IPS-20b (cell line): Measurements from ENCODE around the gene PKIB.
"Not testable (repeated sequence)": the region's sequence is repeated elsewhere in the genome, so short reads cannot be mapped to it uniquely, and the experiment has no call there.

Experiments used
- H3K27ac ChIP-seq: one replicate; pipeline ENCODE4 v1.5.1; 2013; ENCODE audit warnings: low read length
- H3K27me3 ChIP-seq: 2 replicates; pipeline ENCODE4 v1.6.1; 2013; ENCODE audit warnings: mild to moderate bottlenecking, low read length, inconsistent platforms; ENCODE audit not compliant: insufficient read depth
- H3K36me3 ChIP-seq: 2 replicates; pipeline ENCODE4 v1.6.1; 2013; ENCODE audit warnings: low read depth, mild to moderate bottlenecking, inconsistent platforms, low read length, moderate library complexity; ENCODE audit not compliant: insufficient read depth
- H3K4me1 ChIP-seq: 2 replicates; pipeline ENCODE4 v1.6.1; 2013; ENCODE audit warnings: mild to moderate bottlenecking, control low read depth, inconsistent platforms, low read length, moderate library complexity; ENCODE audit not compliant: insufficient read depth
- H3K4me3 ChIP-seq: 2 replicates; pipeline ENCODE4 v1.5.1; 2013; ENCODE audit warnings: mild to moderate bottlenecking, low read length, inconsistent platforms
- H3K9ac ChIP-seq: 2 replicates; pipeline ENCODE4 v1.6.1; 2013; ENCODE audit warnings: low read depth, mild to moderate bottlenecking, inconsistent platforms, low read length, moderate library complexity
- H3K9me3 ChIP-seq: 2 replicates; pipeline ENCODE4 v1.6.1; 2013; ENCODE audit warnings: mild to moderate bottlenecking, low read depth, low read length, inconsistent platforms; ENCODE audit not compliant: insufficient read depth

Gene PKIB

DNA sequence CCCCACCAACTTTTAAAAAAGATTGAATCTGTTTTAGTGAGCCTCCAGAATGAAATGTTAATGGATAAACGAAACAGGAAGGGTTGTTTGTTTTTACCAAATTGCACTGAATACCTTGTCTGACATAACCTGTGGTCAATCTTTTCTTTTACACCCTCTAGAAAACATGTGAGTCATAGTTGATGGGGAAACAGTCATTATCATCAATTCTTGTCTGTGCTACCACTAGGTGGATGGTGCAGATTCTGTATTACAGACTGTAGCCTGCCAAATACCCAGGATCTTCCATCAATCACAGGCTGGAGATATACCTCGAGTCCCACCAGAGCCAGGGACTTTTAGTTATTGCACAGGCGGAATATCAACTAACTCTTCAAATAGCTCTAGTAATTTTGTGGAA, 29.5 kb upstream of the PKIB start:
- Histone ChIP-seq H3K9ac (no peak overlapping the region), H3K27me3 (no peaks in the 10 kb centered on the region), H3K4me3 (no peak overlapping the region), H3K36me3 (no peaks in the 10 kb centered on the region), H3K27ac (no peak overlapping the region), H3K4me1 (no peaks in the 10 kb centered on the region), H3K9me3 (peaks cover 2% of the 10 kb centered on the region; the same call in 1 of the 2 replicates)

- Histone ChIP-seq H3K9me3 (no peaks in the 10 kb centered on the region), H3K27me3 (no peaks in the 10 kb centered on the region), H3K9ac (no peak overlapping the region), H3K27ac (no peak overlapping the region), H3K4me1 (no peaks in the 10 kb centered on the region), H3K36me3 (no peaks in the 10 kb centered on the region), H3K4me3 (no peak overlapping the region)
Observed at GRCh38 chr6:122589115-122589514, 21.1 kb upstream of the PKIB start.

DNA sequence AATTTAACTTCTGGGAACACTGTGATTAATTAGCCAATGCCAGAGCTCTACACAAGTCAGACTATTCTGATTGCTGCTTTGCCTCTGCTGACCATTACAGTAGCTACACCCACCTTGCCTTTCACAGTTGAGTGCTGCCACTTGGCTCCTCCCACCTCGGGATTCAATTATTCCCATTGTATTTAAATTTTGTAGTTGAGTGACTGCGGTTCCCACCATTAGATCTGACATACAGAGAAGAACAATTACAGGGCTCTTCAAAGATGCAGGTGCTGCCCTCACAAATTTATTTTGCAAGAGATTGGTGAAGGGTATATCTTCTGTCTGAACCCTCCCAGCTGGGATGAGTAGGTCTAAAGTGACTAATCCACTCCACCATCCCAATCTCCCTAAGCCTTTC, 11.9 kb upstream of the PKIB start:
- H3K27ac ChIP-seq, H3K9ac ChIP-seq, H3K4me1 ChIP-seq, H3K4me3 ChIP-seq, H3K27me3 ChIP-seq, H3K36me3 ChIP-seq, H3K9me3 ChIP-seq: not testable (repeated sequence)

GRCh38 chr6:122604676-122605075, 5.5 kb upstream of the PKIB start:
- Histone ChIP-seq H3K4me3 (no peak overlapping the region), H3K9me3 (no peaks in the 10 kb centered on the region), H3K9ac (no peak overlapping the region), H3K36me3 (no peaks in the 10 kb centered on the region), H3K27ac (no peak overlapping the region), H3K4me1 (no peaks in the 10 kb centered on the region; the same call in 1 of the 2 replicates), H3K27me3 (peaks cover 23% of the 10 kb centered on the region)

- no peaks in the 10 kb centered on the region; the same call in 1 of the 2 replicates for H3K4me1 ChIP-seq
- peak overlapping the region; percentile 68 for H3K4me3 ChIP-seq
- no peaks in the 10 kb centered on the region for H3K9me3 ChIP-seq
- H3K27me3 ChIP-seq, result peaks cover 61% of the 10 kb centered on the region
- H3K27ac ChIP-seq, result no peak overlapping the region
- peak overlapping the region; percentile 43; the same call in 1 of the 2 replicates for H3K9ac ChIP-seq
- H3K36me3 ChIP-seq, result no peaks in the 10 kb centered on the region
Observed at GRCh38 chr6:122610690-122611455, 668 bp downstream of the PKIB start.

DNA sequence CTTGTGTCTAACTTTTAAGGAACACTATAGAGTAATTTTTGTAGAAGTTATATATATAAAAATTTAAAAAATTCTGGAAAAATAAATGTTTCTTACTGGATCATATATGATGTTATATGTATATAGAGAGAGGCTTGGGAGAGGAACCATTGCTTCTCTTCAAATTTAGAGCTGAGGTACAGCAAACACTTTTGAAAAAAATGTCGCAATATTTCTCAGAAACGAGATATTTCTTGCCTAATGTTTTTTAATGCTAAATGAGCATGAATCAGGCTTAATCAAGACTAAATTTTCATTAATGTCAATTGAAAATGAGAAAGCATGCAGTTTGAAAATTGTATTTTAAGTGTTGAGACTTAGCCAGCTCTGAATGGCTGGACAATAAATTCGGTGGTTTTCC, 2.6 kb downstream of the PKIB start:
- H3K4me1 ChIP-seq, result no peaks in the 10 kb centered on the region; the same call in 1 of the 2 replicates
- peaks cover 56% of the 10 kb centered on the region for H3K27me3 ChIP-seq
- H3K36me3 ChIP-seq, result no peaks in the 10 kb centered on the region
- H3K4me3 ChIP-seq, result no peak overlapping the region
- H3K9ac ChIP-seq, result no peak overlapping the region
- H3K27ac ChIP-seq, result no peak overlapping the region
- H3K9me3 ChIP-seq, result no peaks in the 10 kb centered on the region

- Histone ChIP-seq H3K27ac (no peak overlapping the region), H3K9ac (no peak overlapping the region), H3K27me3 (peaks cover 41% of the 10 kb centered on the region), H3K4me1 (no peaks in the 10 kb centered on the region; the same call in 1 of the 2 replicates), H3K4me3 (no peak overlapping the region), H3K36me3 (no peaks in the 10 kb centered on the region), H3K9me3 (no peaks in the 10 kb centered on the region)
Observed at GRCh38 chr6:122614303-122614702, 4.1 kb downstream of the PKIB start.

DNA sequence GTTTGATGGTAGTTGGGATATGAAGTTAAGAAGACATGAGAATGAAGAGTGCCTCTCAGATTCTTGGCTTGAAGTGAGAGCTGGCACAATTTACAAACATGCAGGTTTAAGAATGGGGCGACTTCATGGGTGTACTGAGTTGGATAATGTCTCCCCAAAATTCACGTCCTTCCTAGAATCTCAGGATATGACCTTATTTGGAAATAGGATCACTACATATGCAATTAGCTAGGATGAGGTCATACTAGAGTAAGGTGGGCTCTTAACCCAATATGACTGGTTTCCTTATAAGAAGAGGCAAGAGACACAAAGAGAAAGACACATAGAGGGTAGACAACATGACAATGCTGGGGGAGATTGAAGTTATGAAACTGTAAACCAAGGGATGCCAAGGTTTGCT, 5.2 kb downstream of the PKIB start:
- Histone ChIP-seq H3K36me3 (no peaks in the 10 kb centered on the region), H3K27ac (no peak overlapping the region), H3K9me3 (no peaks in the 10 kb centered on the region), H3K27me3 (peaks cover 30% of the 10 kb centered on the region), H3K4me3 (no peak overlapping the region), H3K4me1 (no peaks in the 10 kb centered on the region; the same call in 1 of the 2 replicates), H3K9ac (no peak overlapping the region)

GRCh38 chr6:122616877-122617276, 6.7 kb downstream of the PKIB start:
- Histone ChIP-seq H3K4me3 (no peak overlapping the region), H3K27ac (no peak overlapping the region), H3K27me3 (peaks cover 16% of the 10 kb centered on the region), H3K9ac (no peak overlapping the region), H3K9me3 (no peaks in the 10 kb centered on the region), H3K36me3 (no peaks in the 10 kb centered on the region), H3K4me1 (no peaks in the 10 kb centered on the region)

- H3K4me3 ChIP-seq, result no peak overlapping the region
- H3K4me1 ChIP-seq, result no peaks in the 10 kb centered on the region
- no peaks in the 10 kb centered on the region for H3K27me3 ChIP-seq
- H3K27ac ChIP-seq, result no peak overlapping the region
- H3K9ac ChIP-seq, result no peak overlapping the region
- H3K36me3 ChIP-seq, result no peaks in the 10 kb centered on the region
- H3K9me3 ChIP-seq, result no peaks in the 10 kb centered on the region
Observed at GRCh38 chr6:122619309-122619708, 9.1 kb downstream of the PKIB start.

- no peak overlapping the region for H3K4me3 ChIP-seq
- H3K9ac ChIP-seq, result no peak overlapping the region
- no peak overlapping the region for H3K27ac ChIP-seq
- H3K9me3 ChIP-seq, result no peaks in the 10 kb centered on the region
- H3K27me3 ChIP-seq, result no peaks in the 10 kb centered on the region
- H3K36me3 ChIP-seq, result no peaks in the 10 kb centered on the region
- no peaks in the 10 kb centered on the region for H3K4me1 ChIP-seq
Observed at GRCh38 chr6:122620428-122620827, 10.2 kb downstream of the PKIB start.

GRCh38 chr6:122620902-122621301, 10.7 kb downstream of the PKIB start:
- H3K9me3 ChIP-seq, result no peaks in the 10 kb centered on the region
- no peak overlapping the region for H3K9ac ChIP-seq
- no peak overlapping the region for H3K27ac ChIP-seq
- no peak overlapping the region for H3K4me3 ChIP-seq
- no peaks in the 10 kb centered on the region for H3K27me3 ChIP-seq
- no peaks in the 10 kb centered on the region for H3K36me3 ChIP-seq
- H3K4me1 ChIP-seq, result no peaks in the 10 kb centered on the region
